ENCODE results near the gene IRF2BPL.
A peak's percentile ranks its signal among the peaks of the same experiment; 100 is the strongest.

IRF2BPL gene

DNA sequence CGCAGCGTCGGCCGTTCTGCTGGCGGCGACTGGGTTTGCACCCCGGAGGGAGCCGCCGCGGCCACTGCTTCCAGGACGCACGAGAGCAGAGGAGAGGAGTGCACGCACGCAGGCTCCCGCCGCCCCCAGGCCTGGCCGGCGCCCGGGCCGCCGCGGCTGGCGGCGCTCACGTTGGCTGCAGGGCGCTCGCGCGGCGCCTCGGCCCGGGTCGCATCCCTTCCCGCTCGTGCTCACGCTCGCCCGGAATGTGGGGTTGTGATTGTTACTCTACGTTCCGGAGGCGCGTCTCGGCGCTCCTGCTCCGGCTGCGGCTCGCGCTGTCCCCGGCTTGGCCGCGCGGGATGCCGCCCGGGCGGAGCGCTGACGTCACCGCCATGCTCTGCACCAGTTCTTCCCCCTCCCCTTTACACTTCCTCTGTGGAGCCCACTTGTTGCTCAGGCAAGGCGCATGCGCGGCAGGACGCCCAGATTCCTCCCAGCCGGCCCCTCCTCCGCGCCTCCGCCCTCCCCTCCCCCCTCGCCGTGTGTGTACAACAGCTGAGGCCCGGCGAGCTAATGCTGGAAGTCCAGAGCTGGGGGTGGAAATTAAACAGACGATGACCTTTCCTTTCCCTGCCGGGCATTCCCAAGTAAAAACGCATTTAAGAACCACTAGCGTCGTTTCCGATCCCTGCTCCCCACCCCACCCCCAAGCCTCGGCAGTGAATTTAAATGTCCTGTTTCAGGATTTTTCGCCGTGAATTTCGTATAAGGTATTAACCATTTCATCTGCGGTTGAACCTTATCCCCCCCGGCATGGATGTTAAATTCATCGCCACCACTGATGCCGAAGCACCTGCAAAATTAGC lies at the start of gene IRF2BPL:
Gene IRF2BPL, minus strand, starts transcription at position 325 of the 848 bp plus-strand sequence. CDS start 916 bp downstream, outside the sequence.
- peak; percentile 97 for DNase-seq

- DNase-seq = no peak
These were observed 48.5 kb upstream of the IRF2BPL start for GRCh38 chr14:77077040-77077439.

DNA sequence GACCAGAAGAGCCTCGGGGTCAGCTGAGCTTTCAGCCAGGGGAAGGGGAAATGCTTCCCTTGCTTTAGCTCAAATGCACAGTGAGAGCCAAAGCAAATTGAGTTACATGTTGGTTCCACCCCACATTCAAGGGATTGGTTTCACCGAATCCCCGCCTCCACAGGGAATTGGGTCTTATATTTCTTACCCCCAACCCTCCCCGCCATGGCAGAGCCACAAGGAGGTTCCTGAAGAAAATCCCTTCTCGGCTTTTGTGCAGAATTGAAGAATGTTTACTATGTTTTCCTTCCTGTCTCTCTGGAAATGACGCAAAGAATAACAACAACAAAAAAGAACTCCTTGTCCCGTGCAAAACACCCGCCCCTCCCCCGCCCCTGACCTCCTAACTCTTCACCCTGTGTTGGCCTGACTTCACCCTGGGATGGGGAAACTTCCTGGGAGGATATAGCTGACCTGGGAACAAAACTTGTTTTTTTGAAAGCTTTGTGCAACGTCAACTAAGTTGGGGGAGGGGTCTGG lies 47.7 kb upstream of the IRF2BPL start:
- DNase-seq = no peak

GRCh38 chr14:77074969-77075368 lies 46.5 kb upstream of the IRF2BPL start:
- no peak for DNase-seq

DNA sequence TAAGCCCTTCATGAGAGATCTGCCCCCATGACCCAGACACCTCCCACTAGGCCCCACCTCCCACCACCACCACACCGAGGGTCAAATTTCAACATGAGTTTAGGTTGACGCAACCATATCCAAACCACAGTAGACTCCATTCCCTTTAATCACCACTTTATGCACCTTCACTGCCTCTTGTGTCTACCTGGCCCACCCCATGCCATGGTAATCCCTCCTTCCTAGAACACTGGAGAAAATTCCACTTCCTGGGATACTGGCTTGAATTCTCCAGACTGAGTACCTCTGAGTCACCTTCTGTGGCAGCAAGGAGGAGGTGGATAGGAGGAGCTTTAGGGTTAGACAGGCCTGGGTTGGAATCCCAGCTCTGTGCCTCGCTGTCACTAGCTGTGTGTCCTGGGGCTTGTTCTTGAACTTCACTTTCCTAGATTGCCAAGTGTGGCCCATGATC lies 43.5 kb upstream of the IRF2BPL start:
- no peak for DNase-seq

GRCh38 chr14:77069551-77069950 lies 41.0 kb upstream of the IRF2BPL start:
- DNase-seq = no peak

DNA sequence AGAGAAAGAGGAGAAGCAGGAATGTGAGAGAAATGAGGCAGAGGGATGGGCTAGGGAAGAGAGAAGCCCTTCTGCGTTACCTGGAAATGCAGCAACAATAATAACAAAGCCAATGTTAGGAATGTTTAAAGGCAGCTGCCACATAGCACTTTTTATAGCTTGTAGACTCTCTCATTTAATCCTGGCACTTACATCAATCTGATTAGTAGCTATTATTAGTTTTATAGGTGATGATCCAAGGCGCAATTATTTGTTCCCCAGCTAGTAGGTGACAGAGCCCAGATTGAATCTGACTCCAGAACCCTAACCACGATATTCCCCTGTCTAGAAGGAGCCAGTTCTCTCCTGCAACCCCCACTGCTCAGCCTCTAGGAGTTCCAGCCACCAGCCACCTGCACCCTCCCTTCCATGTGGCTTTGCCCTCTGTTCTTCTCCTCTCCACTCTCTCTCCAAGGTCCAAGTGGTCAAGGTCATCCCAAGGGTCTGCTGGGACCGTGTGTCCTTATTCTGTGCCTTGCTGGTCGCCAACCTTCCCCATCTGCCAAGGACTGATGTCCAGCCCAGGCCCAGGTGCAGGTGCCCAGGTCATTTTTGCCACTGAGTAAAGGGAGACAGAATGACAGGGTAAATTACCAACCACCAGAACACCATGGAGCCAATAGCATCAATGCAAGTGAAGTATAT lies 40.2 kb upstream of the IRF2BPL start:
- DNase-seq = no peak

GRCh38 chr14:77067632-77068516 lies 39.4 kb upstream of the IRF2BPL start:
- DNase-seq = peak; percentile 40

DNA sequence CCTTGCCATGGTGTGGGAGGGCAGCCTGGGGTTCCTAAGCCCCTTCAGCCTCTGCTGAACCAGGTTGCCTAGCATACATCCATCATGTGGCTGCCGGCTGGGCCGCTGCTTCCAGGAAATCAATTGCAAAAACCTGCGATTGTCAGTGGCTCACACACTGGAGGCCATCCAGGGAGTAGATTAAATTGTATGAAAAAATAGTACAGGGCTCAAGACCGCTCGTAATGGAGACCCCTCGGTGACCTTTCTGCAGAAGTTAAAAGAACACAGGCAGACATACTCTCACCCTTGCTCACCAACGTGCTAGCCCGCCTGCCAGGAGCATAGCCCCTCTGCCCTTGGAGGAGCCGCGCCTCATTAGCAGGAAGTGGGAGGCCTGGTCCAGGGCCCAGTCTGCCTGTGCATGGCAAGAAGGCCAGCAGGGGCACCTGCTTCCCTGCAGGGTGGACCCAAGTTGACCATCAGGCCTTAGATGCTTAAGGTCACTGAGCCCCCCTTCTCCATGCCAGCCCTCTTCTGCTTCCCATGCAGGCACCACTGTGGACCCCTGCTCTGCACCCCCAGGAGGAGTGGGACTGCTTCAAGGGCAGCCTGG lies 38.2 kb upstream of the IRF2BPL start:
- DNase-seq = no peak

DNA sequence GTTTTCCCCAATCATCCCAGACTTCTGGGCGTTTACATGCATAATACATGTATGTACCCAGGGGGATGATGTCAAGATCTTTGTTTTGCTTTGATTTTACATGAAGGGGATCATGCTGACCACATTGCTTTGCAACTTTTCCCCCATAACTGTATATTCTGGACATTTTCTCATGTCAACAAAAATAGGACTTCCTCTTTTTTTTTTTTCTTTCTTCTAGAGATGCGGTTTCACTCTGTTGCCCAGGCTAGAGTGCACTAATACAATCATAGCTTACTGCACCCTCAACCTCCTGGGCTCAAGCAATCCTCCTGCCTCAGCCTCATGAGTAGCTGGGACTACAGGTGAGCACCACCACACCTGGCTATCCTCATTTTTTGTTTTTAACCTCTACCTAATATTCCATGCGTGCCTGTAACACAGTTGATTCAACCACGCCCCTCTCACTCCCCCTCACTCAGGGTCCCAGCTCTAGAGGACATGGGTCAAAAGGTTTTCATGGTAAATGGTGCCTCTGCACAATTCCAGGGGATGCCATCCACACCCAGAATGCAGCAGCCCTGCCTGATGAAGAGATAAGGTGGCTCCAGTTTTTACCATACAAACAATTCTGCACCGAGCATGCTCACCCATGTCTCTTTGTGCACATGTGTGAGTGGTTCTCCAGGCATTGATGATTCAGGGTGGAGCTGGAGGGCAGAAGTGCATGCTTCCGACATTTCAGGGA lies 37.5 kb upstream of the IRF2BPL start:
- no peak for DNase-seq

GRCh38 chr14:77064521-77065178 lies 36.1 kb upstream of the IRF2BPL start:
- no peak for DNase-seq

DNA sequence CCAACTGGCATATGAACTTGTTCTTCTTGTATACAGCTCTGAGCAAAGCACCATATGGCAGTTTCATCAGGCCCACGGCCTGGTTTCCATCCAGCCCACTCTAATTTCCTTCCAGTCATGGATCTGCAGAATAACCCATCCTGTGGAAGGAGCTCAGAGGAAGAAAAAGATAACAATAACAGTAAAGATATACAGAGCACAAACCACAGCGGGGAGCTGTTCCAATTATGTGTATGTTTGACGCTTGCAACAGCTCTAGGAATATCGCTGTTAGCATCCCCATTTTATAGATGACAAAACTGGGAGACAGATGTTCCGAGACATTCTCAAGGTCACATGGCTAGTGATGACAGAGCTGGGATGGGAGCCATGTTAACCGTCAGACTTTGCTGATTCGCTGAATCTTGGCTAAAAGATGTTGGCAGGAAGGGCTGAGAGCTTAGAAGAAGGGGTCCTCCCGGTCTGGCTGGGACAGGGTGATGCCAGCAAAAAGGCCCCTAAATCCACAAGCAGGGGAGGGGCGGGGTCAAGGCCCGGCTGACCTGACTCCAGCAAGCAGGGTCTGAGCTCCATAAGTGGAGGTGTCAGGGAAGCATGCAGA lies 35.2 kb upstream of the IRF2BPL start:
- no peak for DNase-seq

- DNase-seq = no peak
These were observed 33.8 kb upstream of the IRF2BPL start for GRCh38 chr14:77062261-77062660.

- DNase-seq = no peak
These were observed 33.2 kb upstream of the IRF2BPL start for GRCh38 chr14:77061630-77062257.

DNA sequence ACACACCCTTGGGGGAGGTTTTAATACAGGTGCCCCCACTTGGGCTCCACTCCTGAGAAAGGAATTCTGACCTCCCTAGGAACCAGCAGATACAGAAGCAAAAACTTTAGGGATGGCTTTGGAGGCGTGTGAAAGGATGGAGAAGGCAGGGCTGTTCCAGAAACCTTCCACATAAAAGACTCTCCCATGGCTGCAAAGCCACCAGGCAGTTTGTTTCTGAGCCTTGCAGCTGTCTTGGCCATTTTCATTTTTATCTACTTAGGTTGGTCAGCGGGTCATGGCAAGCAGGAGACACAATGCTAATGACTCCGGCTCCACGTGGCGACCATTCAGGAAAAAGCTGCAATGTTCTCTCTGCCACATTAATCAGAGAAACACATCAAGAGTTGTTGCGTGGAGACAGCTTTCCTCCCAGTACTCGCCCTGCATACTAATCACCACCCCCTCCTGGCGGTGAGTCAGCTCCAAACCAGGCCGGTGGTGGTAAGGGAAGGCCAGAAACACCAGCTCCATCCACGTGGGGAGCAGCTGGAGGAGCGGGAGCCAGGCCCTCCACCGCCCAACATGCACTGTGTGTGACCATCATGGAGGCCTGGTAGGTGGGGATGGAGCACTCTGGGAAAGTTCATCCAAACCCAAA lies 30.9 kb upstream of the IRF2BPL start:
- DNase-seq = no peak

DNA sequence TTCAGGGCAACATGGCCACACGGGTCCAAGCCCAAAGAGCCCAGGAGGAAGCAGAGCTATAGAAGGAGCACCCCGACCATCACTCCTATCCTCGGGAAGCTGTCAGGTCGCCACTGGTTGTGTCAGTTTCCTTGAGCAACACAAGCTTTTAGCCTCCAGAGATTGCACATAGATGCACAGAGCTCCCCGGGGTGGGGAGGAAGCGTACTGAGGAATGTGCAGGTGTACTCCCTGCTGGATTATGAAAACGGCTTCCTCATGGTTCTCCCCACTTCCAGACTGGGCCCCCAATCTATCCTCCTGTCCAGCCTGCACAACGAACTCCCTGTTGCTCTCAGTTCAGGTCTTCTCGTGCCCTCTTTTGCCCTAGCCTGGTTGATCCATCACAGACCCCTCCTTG lies 30.3 kb upstream of the IRF2BPL start:
- DNase-seq = no peak

DNA sequence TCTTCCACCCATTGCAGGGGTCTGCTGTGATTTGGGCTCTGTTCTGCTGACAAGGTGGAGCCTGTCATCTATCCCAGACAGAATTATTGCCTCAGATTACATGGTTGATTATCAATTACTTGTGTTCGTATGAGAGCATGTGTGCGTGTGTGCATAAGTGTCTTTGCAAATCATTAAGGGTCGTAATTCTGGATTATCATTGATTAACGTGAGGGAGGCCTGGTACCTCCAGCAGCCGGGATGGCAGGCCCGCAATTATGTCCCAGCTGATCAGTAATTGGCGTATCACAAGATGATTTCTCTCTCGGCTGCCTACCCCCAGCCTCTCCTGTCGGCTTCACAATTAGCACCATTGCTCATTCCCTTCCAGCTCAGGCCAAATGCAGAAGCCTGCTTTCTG lies 29.6 kb upstream of the IRF2BPL start:
- no peak for DNase-seq

GRCh38 chr14:77055981-77056380 lies 27.5 kb upstream of the IRF2BPL start:
- no peak for DNase-seq

DNA sequence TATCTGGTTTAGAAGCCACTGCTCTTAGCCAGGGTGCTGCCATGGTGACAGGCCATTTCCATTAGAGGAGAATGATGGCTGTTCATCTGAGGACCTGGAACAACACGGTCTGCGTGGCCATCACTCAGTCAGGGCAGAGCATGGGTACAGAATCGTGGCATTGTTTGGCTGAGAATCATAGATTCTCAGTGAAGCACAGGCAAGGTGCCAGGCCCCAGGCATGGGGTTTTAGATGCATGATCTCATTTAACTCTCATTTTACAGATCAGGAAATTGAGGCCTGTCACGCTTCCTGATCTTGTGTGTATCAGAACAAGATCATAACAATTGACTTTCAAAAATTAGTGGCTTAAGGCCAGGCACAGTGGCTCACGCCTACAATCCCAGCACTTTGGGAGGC lies 26.8 kb upstream of the IRF2BPL start:
- no peak for DNase-seq

Data from CD4-positive, alpha-beta T cell treated with Interferon gamma for 1 hour (primary cell).